HEK293 (cell line): ENCODE data around the gene CCM2.

Source experiments
- CTCF ChIA-PET: fragments of 350-600 bp; formaldehyde crosslinking; extraction: SDS; loops from one replicate; lab custom pipeline; 2021; ENCODE audit warnings: antibody characterized with exemption; lab: Yijun Ruan, JAX
- POLR2A ChIA-PET: fragments of 300-600 bp; formaldehyde crosslinking; extraction: SDS; loops from one replicate; lab custom pipeline; 2020; ENCODE audit warnings: antibody characterized with exemption, inconsistent platforms; lab: Yijun Ruan, JAX
- H3K27ac ChIP-seq: fragments of 200-500 bp; sonication (Bioruptor generic); 2 replicates; pipeline ENCODE4 v1.5.1; 2014; ENCODE audit warnings: low read depth, low read length, control low read depth, inconsistent platforms; ENCODE audit errors: extremely low read depth
- H3K36me3 ChIP-seq, 2 experiments: fragments of 200-500 bp in 1 of 2; sonication (Bioruptor generic) in 1 of 2; 1 replicate in 1 of 2; 2 replicates in 1 of 2; pipeline ENCODE4 v1.5.1; 2014 to 2017; ENCODE audit warnings: inconsistent platforms in 2 of 2, low read length in 2 of 2; ENCODE audit not compliant: control insufficient read depth in 2 of 2, insufficient read depth in 1 of 2
- H3K4me1 ChIP-seq: fragments of 200-500 bp; sonication (Bioruptor generic); 2 replicates; pipeline ENCODE4 v1.5.1; 2014; ENCODE audit warnings: mild to moderate bottlenecking, low read length, inconsistent platforms; ENCODE audit not compliant: control insufficient read depth, insufficient read depth
- H3K4me3 ChIP-seq: 2 replicates; pipeline ENCODE4 v1.5.1; 2011; ENCODE audit warnings: low read depth, mild to moderate bottlenecking, control low read depth, low read length, moderate library complexity
- H3K9me3 ChIP-seq: fragments of 200-500 bp; sonication (Bioruptor generic); 2 replicates; pipeline ENCODE4 v1.5.1; 2014; ENCODE audit warnings: low read depth, low read length, inconsistent platforms; ENCODE audit not compliant: control insufficient read depth, insufficient read depth
- GLI4 ChIP-seq: fragments of 450-650 bp; formaldehyde crosslinking; IDR thresholded peaks from 2 replicates; pipeline ENCODE4 v1.5.1; 2016; ENCODE audit warnings: missing biosample characterization, missing genetic modification characterization
- KLF1 ChIP-seq: fragments of 450-650 bp; formaldehyde crosslinking; IDR thresholded peaks from 2 replicates; pipeline ENCODE4 v1.5.1; 2016; ENCODE audit warnings: missing biosample characterization, missing genetic modification characterization
- KLF9 ChIP-seq: fragments of 450-650 bp; formaldehyde crosslinking; IDR thresholded peaks from 2 replicates; pipeline ENCODE4 v1.5.1; 2016; ENCODE audit warnings: missing biosample characterization, missing genetic modification characterization, low read depth
- PRDM1 ChIP-seq: fragments of 450-650 bp; formaldehyde crosslinking; IDR thresholded peaks from 2 replicates; pipeline ENCODE4; 2016; ENCODE audit warnings: missing biosample characterization, missing genetic modification characterization
- SCRT1 ChIP-seq: fragments of 450-650 bp; formaldehyde crosslinking; IDR thresholded peaks from 2 replicates; pipeline ENCODE4 v1.5.1; 2016; ENCODE audit warnings: missing biosample characterization, missing genetic modification characterization, borderline replicate concordance
- SP7 ChIP-seq: fragments of 450-650 bp; formaldehyde crosslinking; IDR thresholded peaks from 2 replicates; pipeline ENCODE4 v1.5.1; 2016; ENCODE audit warnings: missing biosample characterization, missing genetic modification characterization
- ZBTB17 ChIP-seq: fragments of 450-650 bp; formaldehyde crosslinking; IDR thresholded peaks from 2 replicates; pipeline ENCODE4 v1.5.1; 2016; ENCODE audit warnings: missing biosample characterization, missing genetic modification characterization
- ZFP41 ChIP-seq: fragments of 450-650 bp; formaldehyde crosslinking; IDR thresholded peaks from 2 replicates; pipeline ENCODE4 v1.5.1; 2016; ENCODE audit warnings: missing biosample characterization, missing genetic modification characterization, borderline replicate concordance
- ZNF112 ChIP-seq: fragments of 450-650 bp; formaldehyde crosslinking; IDR thresholded peaks from 2 replicates; pipeline ENCODE4 v1.5.0; 2017; ENCODE audit warnings: missing biosample characterization, missing genetic modification characterization
- ZNF157 ChIP-seq: fragments of 450-650 bp; formaldehyde crosslinking; IDR thresholded peaks from 2 replicates; pipeline ENCODE4 v1.5.1; 2016; ENCODE audit warnings: missing biosample characterization, missing genetic modification characterization
- ZNF391 ChIP-seq: fragments of 450-650 bp; formaldehyde crosslinking; IDR thresholded peaks from 2 replicates; pipeline ENCODE4 v1.5.1; 2016; ENCODE audit warnings: low read depth, missing biosample characterization, missing genetic modification characterization, borderline replicate concordance
- ZNF473 ChIP-seq: fragments of 450-650 bp; formaldehyde crosslinking; IDR thresholded peaks from 2 replicates; pipeline ENCODE4 v1.5.1; 2017; ENCODE audit warnings: missing biosample characterization, missing genetic modification characterization
- ZNF548 ChIP-seq: fragments of 450-650 bp; formaldehyde crosslinking; IDR thresholded peaks from 2 replicates; pipeline ENCODE4 v1.5.1; 2016; ENCODE audit warnings: missing biosample characterization, missing genetic modification characterization
- ZNF747 ChIP-seq: fragments of 450-650 bp; formaldehyde crosslinking; IDR thresholded peaks from 2 replicates; pipeline ENCODE4 v1.5.1; 2016; ENCODE audit warnings: missing biosample characterization, missing genetic modification characterization
- ZNF776 ChIP-seq: fragments of 450-650 bp; formaldehyde crosslinking; IDR thresholded peaks from 2 replicates; pipeline ENCODE4 v1.5.0; 2017; ENCODE audit warnings: missing biosample characterization, missing genetic modification characterization, borderline replicate concordance
- ZSCAN23 ChIP-seq: fragments of 450-650 bp; formaldehyde crosslinking; IDR thresholded peaks from 2 replicates; pipeline ENCODE4 v1.5.1; 2016; ENCODE audit warnings: missing biosample characterization, missing genetic modification characterization
- ZSCAN30 ChIP-seq: fragments of 450-650 bp; IDR thresholded peaks from 2 replicates; pipeline ENCODE4 v1.5.1; 2018; ENCODE audit warnings: missing biosample characterization, mild to moderate bottlenecking, missing genetic modification characterization, moderate library complexity
- TF ChIP-seq, protein P1 (sequence below): IDR thresholded peaks from 2 replicates; pipeline ENCODE4 v1.6.1; 2011; ENCODE audit warnings: mild to moderate bottlenecking, low read depth, low read length, borderline replicate concordance
- TF ChIP-seq, protein P2 (sequence below): fragments of 450-650 bp; IDR thresholded peaks from 2 replicates; pipeline ENCODE4 v1.5.1; 2018; ENCODE audit warnings: missing biosample characterization, missing genetic modification characterization
- TF ChIP-seq, protein P3 (sequence below): fragments of 450-650 bp; formaldehyde crosslinking; conservative IDR thresholded peaks from 2 replicates; pipeline ENCODE4 v1.5.1; 2016; ENCODE audit warnings: low read depth, missing biosample characterization, missing genetic modification characterization
- TF ChIP-seq, protein P4 (sequence below): fragments of 450-650 bp; formaldehyde crosslinking; IDR thresholded peaks from 2 replicates; pipeline ENCODE4 v1.5.1; 2016; ENCODE audit warnings: missing biosample characterization, missing genetic modification characterization

CCM2 gene

DNA sequence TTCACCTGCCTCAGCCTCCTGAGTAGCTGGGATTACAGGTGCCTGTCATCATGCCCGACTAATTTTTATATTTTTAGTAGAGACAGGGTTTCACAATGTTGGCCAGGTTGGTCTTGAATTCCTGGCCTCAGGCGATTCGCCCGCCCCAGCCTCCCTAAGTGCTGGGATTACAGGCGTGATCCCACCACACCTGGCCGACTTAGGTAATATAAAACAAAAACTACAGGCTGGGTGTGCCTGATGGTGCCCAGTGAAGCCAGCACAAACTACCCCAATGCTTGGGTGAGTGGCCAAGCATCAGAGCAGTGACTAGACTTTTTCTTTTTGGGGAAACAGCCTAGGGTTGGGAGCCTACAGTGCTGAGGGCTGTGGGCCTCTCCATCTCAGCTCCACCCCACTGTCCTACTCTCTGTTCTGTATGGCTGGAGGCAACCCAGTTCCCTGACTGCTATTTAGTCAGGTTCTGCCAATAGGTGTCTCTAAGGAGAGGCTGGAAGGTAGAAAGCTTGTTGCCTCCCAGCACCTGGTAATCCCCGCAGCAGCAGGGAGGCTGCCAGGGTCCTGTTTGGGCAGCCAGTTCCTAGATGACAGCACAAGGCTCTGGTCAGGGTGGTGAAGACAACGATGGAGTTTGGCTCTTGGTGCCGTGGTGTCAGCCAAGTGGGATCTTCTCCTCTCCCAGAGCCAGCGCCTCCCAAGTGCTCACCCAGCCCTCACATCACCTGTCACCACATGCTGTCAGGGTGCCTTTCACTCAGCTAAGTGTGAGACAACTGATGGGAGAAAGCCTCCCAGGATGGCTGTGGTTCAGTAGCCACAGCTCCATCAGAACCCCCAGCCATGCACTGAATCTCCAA lies 99.2 kb downstream of the CCM2 start:
- H3K36me3 ChIP-seq = peaks cover 0 to 52% of the 10 kb centered on the region in 2 experiments; a peak in 1 of 3 replicates
- H3K9me3 ChIP-seq = no peaks in the 10 kb centered on the region
- H3K4me3 ChIP-seq = no peak overlapping the region
- H3K27ac ChIP-seq = no peak overlapping the region
- POLR2A ChIA-PET = no interaction called here
- CTCF ChIA-PET = interaction anchor here (0.5 kb wide), 1 partner anchor 563 kb away, joined by 3 read pairs; no protein-coding TSS in a partner anchor
- TF ChIP-seq, protein P1, sequence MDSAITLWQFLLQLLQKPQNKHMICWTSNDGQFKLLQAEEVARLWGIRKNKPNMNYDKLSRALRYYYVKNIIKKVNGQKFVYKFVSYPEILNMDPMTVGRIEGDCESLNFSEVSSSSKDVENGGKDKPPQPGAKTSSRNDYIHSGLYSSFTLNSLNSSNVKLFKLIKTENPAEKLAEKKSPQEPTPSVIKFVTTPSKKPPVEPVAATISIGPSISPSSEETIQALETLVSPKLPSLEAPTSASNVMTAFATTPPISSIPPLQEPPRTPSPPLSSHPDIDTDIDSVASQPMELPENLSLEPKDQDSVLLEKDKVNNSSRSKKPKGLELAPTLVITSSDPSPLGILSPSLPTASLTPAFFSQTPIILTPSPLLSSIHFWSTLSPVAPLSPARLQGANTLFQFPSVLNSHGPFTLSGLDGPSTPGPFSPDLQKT = no peak
- TF ChIP-seq ZSCAN30 = no peak
- TF ChIP-seq ZNF548 = no peak
- no peak for TF ChIP-seq PRDM1 (tag by site-specific recombination)
- TF ChIP-seq, protein P2, sequence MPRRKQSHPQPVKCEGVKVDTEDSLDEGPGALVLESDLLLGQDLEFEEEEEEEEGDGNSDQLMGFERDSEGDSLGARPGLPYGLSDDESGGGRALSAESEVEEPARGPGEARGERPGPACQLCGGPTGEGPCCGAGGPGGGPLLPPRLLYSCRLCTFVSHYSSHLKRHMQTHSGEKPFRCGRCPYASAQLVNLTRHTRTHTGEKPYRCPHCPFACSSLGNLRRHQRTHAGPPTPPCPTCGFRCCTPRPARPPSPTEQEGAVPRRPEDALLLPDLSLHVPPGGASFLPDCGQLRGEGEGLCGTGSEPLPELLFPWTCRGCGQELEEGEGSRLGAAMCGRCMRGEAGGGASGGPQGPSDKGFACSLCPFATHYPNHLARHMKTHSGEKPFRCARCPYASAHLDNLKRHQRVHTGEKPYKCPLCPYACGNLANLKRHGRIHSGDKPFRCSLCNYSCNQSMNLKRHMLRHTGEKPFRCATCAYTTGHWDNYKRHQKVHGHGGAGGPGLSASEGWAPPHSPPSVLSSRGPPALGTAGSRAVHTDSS = no peak
- no peak for TF ChIP-seq SP7
- TF ChIP-seq ZBTB17 (tag by site-specific recombination) = no peak
- TF ChIP-seq ZNF391 (tag by site-specific recombination) = no peak
- TF ChIP-seq ZNF157 = no peak
- no peak for TF ChIP-seq SCRT1 (tag by site-specific recombination)
- TF ChIP-seq GLI4 (tag by site-specific recombination) = no peak
- TF ChIP-seq, protein P3, sequence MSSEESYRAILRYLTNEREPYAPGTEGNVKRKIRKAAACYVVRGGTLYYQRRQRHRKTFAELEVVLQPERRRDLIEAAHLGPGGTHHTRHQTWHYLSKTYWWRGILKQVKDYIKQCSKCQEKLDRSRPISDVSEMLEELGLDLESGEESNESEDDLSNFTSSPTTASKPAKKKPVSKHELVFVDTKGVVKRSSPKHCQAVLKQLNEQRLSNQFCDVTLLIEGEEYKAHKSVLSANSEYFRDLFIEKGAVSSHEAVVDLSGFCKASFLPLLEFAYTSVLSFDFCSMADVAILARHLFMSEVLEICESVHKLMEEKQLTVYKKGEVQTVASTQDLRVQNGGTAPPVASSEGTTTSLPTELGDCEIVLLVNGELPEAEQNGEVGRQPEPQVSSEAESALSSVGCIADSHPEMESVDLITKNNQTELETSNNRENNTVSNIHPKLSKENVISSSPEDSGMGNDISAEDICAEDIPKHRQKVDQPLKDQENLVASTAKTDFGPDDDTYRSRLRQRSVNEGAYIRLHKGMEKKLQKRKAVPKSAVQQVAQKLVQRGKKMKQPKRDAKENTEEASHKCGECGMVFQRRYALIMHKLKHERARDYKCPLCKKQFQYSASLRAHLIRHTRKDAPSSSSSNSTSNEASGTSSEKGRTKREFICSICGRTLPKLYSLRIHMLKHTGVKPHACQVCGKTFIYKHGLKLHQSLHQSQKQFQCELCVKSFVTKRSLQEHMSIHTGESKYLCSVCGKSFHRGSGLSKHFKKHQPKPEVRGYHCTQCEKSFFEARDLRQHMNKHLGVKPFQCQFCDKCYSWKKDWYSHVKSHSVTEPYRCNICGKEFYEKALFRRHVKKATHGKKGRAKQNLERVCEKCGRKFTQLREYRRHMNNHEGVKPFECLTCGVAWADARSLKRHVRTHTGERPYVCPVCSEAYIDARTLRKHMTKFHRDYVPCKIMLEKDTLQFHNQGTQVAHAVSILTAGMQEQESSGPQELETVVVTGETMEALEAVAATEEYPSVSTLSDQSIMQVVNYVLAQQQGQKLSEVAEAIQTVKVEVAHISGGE = no peak
- TF ChIP-seq ZSCAN23 = no peak
- TF ChIP-seq ZFP41 = no peak
- no peaks in the 10 kb centered on the region for H3K4me1 ChIP-seq

DNA sequence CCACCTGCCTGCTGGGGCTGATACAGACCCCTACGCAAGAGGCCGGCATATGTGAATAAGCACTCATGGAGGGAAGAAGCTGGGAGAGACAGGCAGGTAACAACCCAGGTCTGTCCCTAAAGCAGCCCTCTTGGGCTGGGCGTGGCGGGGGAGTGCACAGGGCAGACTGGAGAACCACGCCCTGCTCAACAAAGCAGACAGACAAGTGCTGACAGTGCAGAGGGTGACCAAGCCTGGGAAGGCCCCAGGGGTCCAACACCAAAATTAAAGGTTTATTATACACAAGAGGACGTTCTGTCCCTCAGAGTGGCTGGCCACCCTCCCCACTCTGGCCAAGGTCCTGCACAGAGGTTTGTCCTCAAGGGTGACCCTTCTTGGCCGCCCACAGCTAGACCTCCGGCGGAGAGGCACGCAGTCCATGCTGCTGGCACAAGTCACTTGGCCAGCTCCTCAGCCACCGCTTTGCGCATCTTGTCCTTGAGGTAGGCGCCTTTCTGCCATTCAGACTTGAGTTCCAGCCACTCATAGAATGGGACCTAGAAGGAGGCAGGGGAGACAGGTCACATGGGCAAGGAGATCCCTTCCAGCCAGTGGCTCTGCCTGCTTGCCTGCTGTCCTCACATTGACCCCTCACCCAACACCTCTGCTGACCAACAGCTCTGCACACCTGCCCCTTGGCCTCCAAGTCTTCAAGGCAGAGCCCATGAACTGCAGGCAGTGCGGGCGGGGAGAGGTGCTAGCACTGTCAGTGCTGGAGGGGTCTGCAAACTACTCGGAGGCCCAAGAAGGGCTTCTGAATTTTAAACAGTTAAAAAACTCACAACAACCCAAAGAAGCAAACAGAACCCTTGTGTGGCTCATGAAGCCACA lies 100.1 kb downstream of the CCM2 start:
- no peak overlapping the region for H3K27ac ChIP-seq
- H3K9me3 ChIP-seq = no peaks in the 10 kb centered on the region
- H3K4me1 ChIP-seq = no peaks in the 10 kb centered on the region
- ChIA-PET CTCF (interaction anchor here (0.5 kb wide), 1 partner anchor 563 kb away, joined by 3 read pairs; no protein-coding TSS in a partner anchor), POLR2A (interaction anchor here (1.1 kb wide), 1 partner anchor 12 kb away, joined by 5 read pairs; the partner anchor contains the start of gene TBRG4)
- H3K4me3 ChIP-seq = no peak overlapping the region
- TF ChIP-seq ZNF473 = no peak
- no peak for TF ChIP-seq ZNF112 (tag by site-specific recombination)
- TF ChIP-seq, protein P4, sequence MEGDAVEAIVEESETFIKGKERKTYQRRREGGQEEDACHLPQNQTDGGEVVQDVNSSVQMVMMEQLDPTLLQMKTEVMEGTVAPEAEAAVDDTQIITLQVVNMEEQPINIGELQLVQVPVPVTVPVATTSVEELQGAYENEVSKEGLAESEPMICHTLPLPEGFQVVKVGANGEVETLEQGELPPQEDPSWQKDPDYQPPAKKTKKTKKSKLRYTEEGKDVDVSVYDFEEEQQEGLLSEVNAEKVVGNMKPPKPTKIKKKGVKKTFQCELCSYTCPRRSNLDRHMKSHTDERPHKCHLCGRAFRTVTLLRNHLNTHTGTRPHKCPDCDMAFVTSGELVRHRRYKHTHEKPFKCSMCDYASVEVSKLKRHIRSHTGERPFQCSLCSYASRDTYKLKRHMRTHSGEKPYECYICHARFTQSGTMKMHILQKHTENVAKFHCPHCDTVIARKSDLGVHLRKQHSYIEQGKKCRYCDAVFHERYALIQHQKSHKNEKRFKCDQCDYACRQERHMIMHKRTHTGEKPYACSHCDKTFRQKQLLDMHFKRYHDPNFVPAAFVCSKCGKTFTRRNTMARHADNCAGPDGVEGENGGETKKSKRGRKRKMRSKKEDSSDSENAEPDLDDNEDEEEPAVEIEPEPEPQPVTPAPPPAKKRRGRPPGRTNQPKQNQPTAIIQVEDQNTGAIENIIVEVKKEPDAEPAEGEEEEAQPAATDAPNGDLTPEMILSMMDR (tag by site-specific recombination) = no peak
- no peak for TF ChIP-seq ZNF776 (tag by site-specific recombination)
- TF ChIP-seq KLF1 (tag by site-specific recombination) = peak; percentile 74
- TF ChIP-seq KLF9 = peak; percentile 36; the same call in 1 of the 2 replicates
- no peak for TF ChIP-seq ZNF747 (tag by site-specific recombination)
- TF ChIP-seq SCRT1 (tag by site-specific recombination) = no peak
- H3K36me3 ChIP-seq = peaks cover 0 to 61% of the 10 kb centered on the region in 2 experiments; a peak in 1 of 3 replicates
